ENCODE data around the gene GPR68.

DNA sequence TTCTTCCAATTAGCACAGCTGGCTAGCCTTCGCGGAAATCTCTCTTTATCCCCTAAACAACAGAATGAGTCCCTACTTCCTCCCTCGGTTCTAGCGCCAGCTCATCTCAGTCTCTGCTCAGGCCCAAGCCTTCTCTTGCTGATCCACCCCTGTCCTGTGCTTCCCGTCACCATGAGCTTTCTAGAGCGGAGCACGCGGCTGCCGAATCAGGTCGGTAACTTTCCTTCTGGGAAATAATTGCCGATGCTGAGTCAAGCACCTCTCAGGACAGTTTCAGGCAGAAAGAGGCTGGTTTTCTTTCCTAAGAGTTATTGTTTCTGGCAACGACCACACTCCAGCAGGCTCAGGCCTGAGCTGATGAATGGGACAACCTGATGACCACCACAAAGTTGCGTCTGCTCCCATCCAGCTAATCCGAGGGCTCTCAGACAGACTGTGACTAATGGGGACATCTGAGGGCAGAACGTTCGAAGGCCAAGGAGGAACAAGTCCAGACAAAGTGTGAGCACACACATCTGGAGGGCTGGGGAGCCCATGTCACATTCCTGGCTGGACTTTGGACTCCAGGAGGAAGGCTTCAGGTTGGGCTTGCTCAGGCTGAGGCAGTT lies 13.6 kb upstream of the GPR68 start:
- TF ChIP-seq, protein P1, sequence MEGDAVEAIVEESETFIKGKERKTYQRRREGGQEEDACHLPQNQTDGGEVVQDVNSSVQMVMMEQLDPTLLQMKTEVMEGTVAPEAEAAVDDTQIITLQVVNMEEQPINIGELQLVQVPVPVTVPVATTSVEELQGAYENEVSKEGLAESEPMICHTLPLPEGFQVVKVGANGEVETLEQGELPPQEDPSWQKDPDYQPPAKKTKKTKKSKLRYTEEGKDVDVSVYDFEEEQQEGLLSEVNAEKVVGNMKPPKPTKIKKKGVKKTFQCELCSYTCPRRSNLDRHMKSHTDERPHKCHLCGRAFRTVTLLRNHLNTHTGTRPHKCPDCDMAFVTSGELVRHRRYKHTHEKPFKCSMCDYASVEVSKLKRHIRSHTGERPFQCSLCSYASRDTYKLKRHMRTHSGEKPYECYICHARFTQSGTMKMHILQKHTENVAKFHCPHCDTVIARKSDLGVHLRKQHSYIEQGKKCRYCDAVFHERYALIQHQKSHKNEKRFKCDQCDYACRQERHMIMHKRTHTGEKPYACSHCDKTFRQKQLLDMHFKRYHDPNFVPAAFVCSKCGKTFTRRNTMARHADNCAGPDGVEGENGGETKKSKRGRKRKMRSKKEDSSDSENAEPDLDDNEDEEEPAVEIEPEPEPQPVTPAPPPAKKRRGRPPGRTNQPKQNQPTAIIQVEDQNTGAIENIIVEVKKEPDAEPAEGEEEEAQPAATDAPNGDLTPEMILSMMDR (IDR thresholded peaks at IDR 0.05), result no peak
- TF ChIP-seq SIN3A (IDR thresholded peaks at IDR 0.05; ENCODE audit: borderline replicate concordance, insufficient read depth, low read depth, low read length) (no peak), TCF7L2 (IDR thresholded peaks at IDR 0.05; ENCODE audit: low read depth, low read length) (no peak), REST (IDR thresholded peaks at IDR 0.05; ENCODE audit: insufficient read depth in 1 of 2, low read depth in 2 of 2, low read length in 1 of 2) (no peak)

Measured in Panc1 (cell line).